ENCODE measurements around the gene PNMA8B.

The PNMA8B gene

DNA sequence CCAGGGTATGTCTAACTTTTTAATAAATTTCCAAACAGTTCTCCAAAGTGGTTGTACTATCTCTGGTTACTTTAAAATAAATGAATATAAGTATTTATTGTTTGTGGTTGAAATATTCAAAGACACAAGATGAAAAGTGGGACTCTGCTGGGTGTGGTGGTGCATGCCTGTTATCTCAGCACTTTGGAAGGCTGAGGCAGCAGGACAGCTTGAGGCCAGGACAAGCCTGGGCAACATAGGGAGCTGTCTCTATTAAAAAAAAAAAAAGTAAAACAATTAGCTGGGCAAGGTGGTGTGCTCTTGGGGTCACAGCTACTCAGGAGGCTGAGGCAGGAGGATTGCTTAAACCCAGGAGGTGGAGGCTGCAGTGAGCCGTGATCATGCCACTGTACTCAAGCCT is 34.7 kb downstream of the PNMA8B start:
- Histone ChIP-seq H3K4me2 (ENCODE audit: low read length, poor library complexity, severe bottlenecking) (no peak overlapping the region), H3K36me3 (ENCODE audit: control insufficient read depth in 1 of 2, insufficient read depth in 2 of 2, low read depth in 1 of 2, low read length in 2 of 2) (peaks cover 0 to 2% of the 10 kb centered on the region in 2 experiments), H3K23ac (ENCODE audit: low read length in 2 of 2) (no peak overlapping the region), H3K79me1 (replicated peaks; ENCODE audit: low read length, poor library complexity, severe bottlenecking) (no peaks in the 10 kb centered on the region), H4K91ac (ENCODE audit: low read length) (no peak overlapping the region), H3K4ac (ENCODE audit: low read depth in 1 of 2, low read length in 2 of 2) (no peak overlapping the region), H2AFZ (ENCODE audit: low read depth, low read length) (no peak overlapping the region), H3K18ac (ENCODE audit: low read depth in 1 of 2, low read length in 2 of 2) (no peak overlapping the region), H2BK15ac (ENCODE audit: low read depth, poor library complexity, severe bottlenecking) (no peak overlapping the region), H2AK5ac (ENCODE audit: low read length, severe bottlenecking) (no peak overlapping the region), H3K9ac (ENCODE audit: low read length) (no peak overlapping the region), H3K9me3 (ENCODE audit: control insufficient read depth, low read length) (no peaks in the 10 kb centered on the region), H3K14ac (ENCODE audit: low read length in 2 of 2) (no peak overlapping the region), H3K27me3 (ENCODE audit: control insufficient read depth in 1 of 2, insufficient read depth in 1 of 2, low read length in 2 of 2) (no peaks in the 10 kb centered on the region), H3K4me3 (ENCODE audit: insufficient read depth in 1 of 2, low read depth in 1 of 2, low read length in 2 of 2) (no peak overlapping the region), H4K8ac (ENCODE audit: low read length) (no peak overlapping the region), H2BK120ac (ENCODE audit: low read depth, low read length) (no peak overlapping the region), H3K27ac (ENCODE audit: low read length, poor library complexity, severe bottlenecking) (no peak overlapping the region), H2BK12ac (ENCODE audit: low read length in 2 of 2) (no peak overlapping the region), H3K4me1 (ENCODE audit: control insufficient read depth, insufficient read depth, low read depth, low read length) (no peaks in the 10 kb centered on the region), H2BK5ac (ENCODE audit: low read depth, low read length, poor library complexity, severe bottlenecking) (no peak overlapping the region)
- 100% methylated on average over 1 of the region's 1 CpG for WGBS
- no peak for DNase-seq

DNA sequence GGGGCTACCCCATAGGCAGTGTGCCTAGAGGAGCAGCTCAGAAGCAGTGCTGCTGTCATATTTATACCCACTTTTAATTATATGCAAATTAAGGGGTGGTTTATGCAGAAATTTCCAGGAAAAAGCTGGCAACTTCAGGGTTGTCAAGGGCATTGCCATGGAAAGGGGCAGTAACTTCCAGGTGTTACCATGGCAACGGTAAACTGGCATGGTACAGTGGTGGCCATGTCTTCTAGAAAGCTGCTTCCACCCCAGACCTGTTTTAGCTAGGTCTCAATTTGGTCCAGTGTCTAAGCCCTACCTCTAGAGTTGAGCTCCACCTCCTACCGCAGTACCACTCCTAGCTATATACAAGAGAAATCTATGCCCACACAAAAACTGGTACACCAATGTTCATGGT is 35.6 kb downstream of the PNMA8B start:
- no peak overlapping the region for H4K8ac ChIP-seq (ENCODE audit: low read length)

DNA sequence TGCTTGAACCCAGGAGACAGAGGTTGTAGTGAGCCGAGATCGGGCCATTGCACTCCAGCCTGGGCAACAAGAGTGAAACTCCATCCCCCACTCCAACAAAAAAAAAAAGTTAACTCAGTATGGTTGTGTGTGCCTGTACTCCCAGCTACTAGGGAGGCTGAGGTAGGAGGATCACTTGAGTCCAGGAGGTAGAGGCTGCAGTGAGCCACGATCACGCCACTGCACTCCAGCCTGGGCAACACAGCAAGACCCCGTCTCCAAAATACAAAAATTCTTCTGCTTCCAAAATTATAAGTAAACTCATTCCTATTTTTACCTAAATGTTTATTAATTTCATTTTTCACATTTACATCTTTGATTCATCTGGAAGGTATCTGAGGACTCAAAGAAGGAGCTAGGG is 38.7 kb downstream of the PNMA8B start:
- H4K91ac ChIP-seq (ENCODE audit: low read length), result no peak overlapping the region
- no peak overlapping the region for H3K27ac ChIP-seq (ENCODE audit: low read length, poor library complexity, severe bottlenecking)
- no peaks in the 10 kb centered on the region for H3K9me3 ChIP-seq (ENCODE audit: control insufficient read depth, low read length)
- no peaks in the 10 kb centered on the region for H3K79me1 ChIP-seq (replicated peaks; ENCODE audit: low read length, poor library complexity, severe bottlenecking)
- no peak overlapping the region for H3K4me2 ChIP-seq (ENCODE audit: low read length, poor library complexity, severe bottlenecking)
- no peak overlapping the region for H2BK120ac ChIP-seq (ENCODE audit: low read depth, low read length)
- no peak overlapping the region for H3K14ac ChIP-seq (ENCODE audit: low read length in 2 of 2)
- no peak overlapping the region for H2AK5ac ChIP-seq (ENCODE audit: low read length, severe bottlenecking)
- H2BK5ac ChIP-seq (ENCODE audit: low read depth, low read length, poor library complexity, severe bottlenecking), result no peak overlapping the region
- no peak overlapping the region for H4K8ac ChIP-seq (ENCODE audit: low read length)
- DNase-seq, result no peak
- H2AFZ ChIP-seq (ENCODE audit: low read depth, low read length), result no peak overlapping the region
- no peak overlapping the region for H3K23ac ChIP-seq (ENCODE audit: low read length in 2 of 2)
- no peaks in the 10 kb centered on the region for H3K4me1 ChIP-seq (ENCODE audit: control insufficient read depth, insufficient read depth, low read depth, low read length)
- no peak overlapping the region for H3K4me3 ChIP-seq (ENCODE audit: insufficient read depth in 1 of 2, low read depth in 1 of 2, low read length in 2 of 2)
- no peak overlapping the region for H3K9ac ChIP-seq (ENCODE audit: low read length)
- H2BK12ac ChIP-seq (ENCODE audit: low read length in 2 of 2), result no peak overlapping the region
- H2BK15ac ChIP-seq (ENCODE audit: low read depth, poor library complexity, severe bottlenecking), result no peak overlapping the region
- H3K18ac ChIP-seq (ENCODE audit: low read depth in 1 of 2, low read length in 2 of 2), result no peak overlapping the region
- 100% methylated on average over 2 of the region's 5 CpGs for WGBS
- H3K4ac ChIP-seq (ENCODE audit: low read depth in 1 of 2, low read length in 2 of 2), result no peak overlapping the region
- H3K27me3 ChIP-seq (ENCODE audit: control insufficient read depth in 1 of 2, insufficient read depth in 1 of 2, low read length in 2 of 2), result no peaks in the 10 kb centered on the region
- H3K36me3 ChIP-seq (ENCODE audit: control insufficient read depth in 1 of 2, insufficient read depth in 2 of 2, low read depth in 1 of 2, low read length in 2 of 2), result peaks cover 0 to 2% of the 10 kb centered on the region in 2 experiments

More for the DNA sequence above, 35.6 kb downstream of the PNMA8B start:
- Histone ChIP-seq H3K4me3 (ENCODE audit: insufficient read depth in 1 of 2, low read depth in 1 of 2, low read length in 2 of 2) (no peak overlapping the region), H2BK5ac (ENCODE audit: low read depth, low read length, poor library complexity, severe bottlenecking) (no peak overlapping the region), H3K9me3 (ENCODE audit: control insufficient read depth, low read length) (no peaks in the 10 kb centered on the region), H2AFZ (ENCODE audit: low read depth, low read length) (no peak overlapping the region), H2AK5ac (ENCODE audit: low read length, severe bottlenecking) (no peak overlapping the region), H3K9ac (ENCODE audit: low read length) (no peak overlapping the region), H3K4ac (ENCODE audit: low read depth in 1 of 2, low read length in 2 of 2) (no peak overlapping the region), H2BK15ac (ENCODE audit: low read depth, poor library complexity, severe bottlenecking) (no peak overlapping the region), H3K36me3 (ENCODE audit: control insufficient read depth in 1 of 2, insufficient read depth in 2 of 2, low read depth in 1 of 2, low read length in 2 of 2) (peaks cover 0 to 2% of the 10 kb centered on the region in 2 experiments), H4K91ac (ENCODE audit: low read length) (no peak overlapping the region), H2BK12ac (ENCODE audit: low read length in 2 of 2) (no peak overlapping the region), H3K4me1 (ENCODE audit: control insufficient read depth, insufficient read depth, low read depth, low read length) (no peaks in the 10 kb centered on the region), H3K18ac (ENCODE audit: low read depth in 1 of 2, low read length in 2 of 2) (no peak overlapping the region), H3K27me3 (ENCODE audit: control insufficient read depth in 1 of 2, insufficient read depth in 1 of 2, low read length in 2 of 2) (no peaks in the 10 kb centered on the region), H3K79me1 (replicated peaks; ENCODE audit: low read length, poor library complexity, severe bottlenecking) (no peaks in the 10 kb centered on the region), H3K23ac (ENCODE audit: low read length in 2 of 2) (no peak overlapping the region), H3K27ac (ENCODE audit: low read length, poor library complexity, severe bottlenecking) (no peak overlapping the region), H3K4me2 (ENCODE audit: low read length, poor library complexity, severe bottlenecking) (no peak overlapping the region), H2BK120ac (ENCODE audit: low read depth, low read length) (no peak overlapping the region), H3K14ac (ENCODE audit: low read length in 2 of 2) (no peak overlapping the region)
- no peak for DNase-seq
- 100% methylated on average over 2 of the region's 2 CpGs for WGBS

DNA sequence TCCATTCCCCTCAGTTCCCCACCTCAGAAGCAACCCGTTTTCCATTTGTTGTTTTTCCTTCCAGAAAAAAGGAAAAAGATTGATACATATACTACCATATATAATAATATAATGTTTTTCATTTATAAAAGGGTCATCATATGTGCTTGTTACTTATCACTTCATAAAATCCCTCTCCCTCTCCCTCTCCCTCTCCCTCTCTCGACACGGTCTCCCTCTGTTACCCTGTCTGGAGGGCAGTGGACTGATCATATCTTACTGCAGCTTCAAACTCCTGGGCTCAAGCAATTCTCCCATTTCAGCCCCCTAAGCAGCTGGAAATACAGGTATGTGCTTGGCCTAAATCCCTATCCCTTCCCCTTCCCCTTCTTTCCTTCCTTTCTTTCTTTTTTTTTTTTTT is 41.4 kb downstream of the PNMA8B start:
- Histone ChIP-seq H2BK120ac (ENCODE audit: low read depth, low read length) (no peak overlapping the region), H2BK5ac (ENCODE audit: low read depth, low read length, poor library complexity, severe bottlenecking) (no peak overlapping the region), H3K4ac (ENCODE audit: low read depth in 1 of 2, low read length in 2 of 2) (no peak overlapping the region), H3K79me1 (replicated peaks; ENCODE audit: low read length, poor library complexity, severe bottlenecking) (no peaks in the 10 kb centered on the region), H3K27ac (ENCODE audit: low read length, poor library complexity, severe bottlenecking) (no peak overlapping the region), H2AK5ac (ENCODE audit: low read length, severe bottlenecking) (no peak overlapping the region), H2BK15ac (ENCODE audit: low read depth, poor library complexity, severe bottlenecking) (no peak overlapping the region), H4K8ac (ENCODE audit: low read length) (no peak overlapping the region), H3K18ac (ENCODE audit: low read depth in 1 of 2, low read length in 2 of 2) (no peak overlapping the region), H3K4me1 (ENCODE audit: control insufficient read depth, insufficient read depth, low read depth, low read length) (no peaks in the 10 kb centered on the region), H4K91ac (ENCODE audit: low read length) (no peak overlapping the region), H3K14ac (ENCODE audit: low read length in 2 of 2) (no peak overlapping the region), H2AFZ (ENCODE audit: low read depth, low read length) (no peak overlapping the region), H3K9me3 (ENCODE audit: control insufficient read depth, low read length) (no peaks in the 10 kb centered on the region), H3K27me3 (ENCODE audit: control insufficient read depth in 1 of 2, insufficient read depth in 1 of 2, low read length in 2 of 2) (no peaks in the 10 kb centered on the region), H3K4me3 (ENCODE audit: insufficient read depth in 1 of 2, low read depth in 1 of 2, low read length in 2 of 2) (no peak overlapping the region), H3K4me2 (ENCODE audit: low read length, poor library complexity, severe bottlenecking) (no peak overlapping the region), H3K36me3 (ENCODE audit: control insufficient read depth in 1 of 2, insufficient read depth in 2 of 2, low read depth in 1 of 2, low read length in 2 of 2) (no peaks in the 10 kb centered on the region), H2BK12ac (ENCODE audit: low read length in 2 of 2) (no peak overlapping the region), H3K23ac (ENCODE audit: low read length in 2 of 2) (no peak overlapping the region), H3K9ac (ENCODE audit: low read length) (no peak overlapping the region)
- no peak for DNase-seq
- WGBS, result 85% methylated on average over 2 of the region's 3 CpGs
